KMS-11 (cell line): ENCODE measurements around the gene ACER1.
A peak's percentile ranks its signal among the peaks of the same experiment; 100 is the strongest.
"Not testable (repeated sequence)": the region's sequence is repeated elsewhere in the genome, so short reads cannot be mapped to it uniquely, and the experiment has no call there.

Experiments used
- H2AFZ ChIP-seq: fragments of 200-600 bp; sonication (generic); 2 replicates; pipeline ENCODE4 v1.6.1; 2016; ENCODE audit warnings: antibody characterized with exemption, mixed run types, low read depth
- H3K27ac ChIP-seq: fragments of 200-600 bp; sonication (generic); 2 replicates; pipeline ENCODE4 v1.6.1; 2016; ENCODE audit warnings: mild to moderate bottlenecking, mixed run types
- H3K27me3 ChIP-seq: fragments of 200-600 bp; sonication (generic); 2 replicates; pipeline ENCODE4 v1.6.1; 2017; ENCODE audit warnings: mild to moderate bottlenecking, low read depth, mixed run types, moderate library complexity; ENCODE audit not compliant: insufficient read depth
- H3K36me3 ChIP-seq: fragments of 200-600 bp; sonication (generic); 2 replicates; pipeline ENCODE4 v1.6.1; 2017; ENCODE audit warnings: mild to moderate bottlenecking, mixed run types; ENCODE audit not compliant: insufficient read depth
- H3K4me1 ChIP-seq: fragments of 200-600 bp; sonication (generic); 2 replicates; pipeline ENCODE4 v1.6.1; 2016; ENCODE audit warnings: mild to moderate bottlenecking, low read depth, mixed run types; ENCODE audit not compliant: poor library complexity, severe bottlenecking
- H3K4me2 ChIP-seq: fragments of 200-600 bp; sonication (generic); 2 replicates; pipeline ENCODE4 v1.7.0; 2016; ENCODE audit warnings: mild to moderate bottlenecking, mixed run types
- H3K4me3 ChIP-seq: fragments of 200-600 bp; sonication (generic); IDR thresholded peaks from 2 replicates; pipeline ENCODE4 v1.6.1; 2017; ENCODE audit warnings: low read depth, low read length, mixed read lengths; ENCODE audit not compliant: insufficient read depth
- H3K79me2 ChIP-seq: fragments of 200-600 bp; sonication (generic); 2 replicates; pipeline ENCODE4 v1.6.1; 2016; ENCODE audit warnings: low read depth, mixed run types; ENCODE audit not compliant: insufficient read depth
- H3K9ac ChIP-seq: fragments of 200-600 bp; sonication (generic); 2 replicates; pipeline ENCODE4 v1.6.1; 2016; ENCODE audit warnings: mild to moderate bottlenecking, mixed run types
- H4K20me1 ChIP-seq: fragments of 200-600 bp; sonication (generic); 2 replicates; pipeline ENCODE4 v1.6.1; 2016; ENCODE audit warnings: mild to moderate bottlenecking, mixed run types; ENCODE audit not compliant: insufficient read depth
- CTCF ChIP-seq: fragments of 200-600 bp; sonication (generic); conservative IDR thresholded peaks from 2 replicates; pipeline ENCODE4 v1.6.1; 2017; ENCODE audit warnings: low read depth, mild to moderate bottlenecking, antibody characterized with exemption, low read length, moderate library complexity, mixed read lengths

Gene ACER1

GRCh38 chr19:6372594-6373095, 39.2 kb upstream of the ACER1 start, which contains the start of gene ALKBH7:
TSS of gene ALKBH7 (plus strand) at chr19:6372794. CDS start at chr19:6372821, 27 bp downstream.
- H3K4me1 ChIP-seq, result peaks cover 5% of the 10 kb centered on the region
- H3K79me2 ChIP-seq, result no peaks in the 10 kb centered on the region
- H2AFZ ChIP-seq, result peak within 1 kb of the TSS; percentile 64; the same call in 1 of the 2 replicates
- H3K9ac ChIP-seq, result peak within 1 kb of the TSS; percentile 42; the same call in 1 of the 2 replicates
- TF ChIP-seq CTCF, result no peak
- no peaks in the 10 kb centered on the region for H4K20me1 ChIP-seq
- H3K27ac ChIP-seq, result peak within 1 kb of the TSS; percentile 67
- peaks cover 4% of the 10 kb centered on the region; the same call in 1 of the 2 replicates for H3K36me3 ChIP-seq
- no peaks in the 10 kb centered on the region for H3K27me3 ChIP-seq
- peak within 1 kb of the TSS; percentile 36 for H3K4me2 ChIP-seq
- no peak within 1 kb of the TSS for H3K4me3 ChIP-seq

GRCh38 chr19:6364353-6364752, 30.9 kb upstream of the ACER1 start:
- Histone ChIP-seq H3K79me2 (peaks cover 20% of the 10 kb centered on the region; the same call in 1 of the 2 replicates), H3K4me3 (no peak overlapping the region), H2AFZ (no peak overlapping the region), H3K27me3 (peaks cover 3% of the 10 kb centered on the region; the same call in 1 of the 2 replicates), H3K4me2 (no peak overlapping the region), H3K4me1 (peaks cover 12% of the 10 kb centered on the region), H3K27ac (no peak overlapping the region), H3K9ac (no peak overlapping the region), H4K20me1 (no peaks in the 10 kb centered on the region), H3K36me3 (peaks cover 4% of the 10 kb centered on the region; the same call in 1 of the 2 replicates)
- no peak for TF ChIP-seq CTCF

- Histone ChIP-seq H3K27me3 (peaks cover 6% of the 10 kb centered on the region; the same call in 1 of the 2 replicates), H3K36me3 (no peaks in the 10 kb centered on the region), H3K4me3 (no peak overlapping the region), H3K9ac (peak overlapping the region; percentile 82), H3K27ac (peak overlapping the region; percentile 36; the same call in 1 of the 2 replicates), H3K4me2 (peak overlapping the region; percentile 94), H2AFZ (peak overlapping the region; percentile 77), H3K79me2 (peaks cover 20% of the 10 kb centered on the region; the same call in 1 of the 2 replicates), H3K4me1 (peaks cover 12% of the 10 kb centered on the region), H4K20me1 (no peaks in the 10 kb centered on the region)
- TF ChIP-seq CTCF, result no peak
Observed at GRCh38 chr19:6362351-6362801, 29.0 kb upstream of the ACER1 start.

- peaks cover 12% of the 10 kb centered on the region for H3K4me1 ChIP-seq
- no peaks in the 10 kb centered on the region for H4K20me1 ChIP-seq
- peak overlapping the region; percentile 36; the same call in 1 of the 2 replicates for H3K27ac ChIP-seq
- no peaks in the 10 kb centered on the region for H3K36me3 ChIP-seq
- H3K79me2 ChIP-seq, result peaks cover 20% of the 10 kb centered on the region; the same call in 1 of the 2 replicates
- peaks cover 6% of the 10 kb centered on the region; the same call in 1 of the 2 replicates for H3K27me3 ChIP-seq
- H3K4me2 ChIP-seq, result peak overlapping the region; percentile 94
- peak overlapping the region; percentile 82 for H3K9ac ChIP-seq
- no peak overlapping the region for H3K4me3 ChIP-seq
- H2AFZ ChIP-seq, result peak overlapping the region; percentile 77
- TF ChIP-seq CTCF, result no peak
Observed at GRCh38 chr19:6362027-6362350, 28.6 kb upstream of the ACER1 start.

GRCh38 chr19:6360857-6361216, 27.4 kb upstream of the ACER1 start:
- H3K4me3 ChIP-seq, H3K36me3 ChIP-seq, H4K20me1 ChIP-seq, H3K27me3 ChIP-seq, H3K27ac ChIP-seq: not testable (repeated sequence)
- peak overlapping the region; percentile 82; the same call in 1 of the 2 replicates for H3K9ac ChIP-seq
- peak overlapping the region; percentile 2; the same call in 1 of the 2 replicates for H3K4me2 ChIP-seq
- H3K79me2 ChIP-seq, result peaks cover 20% of the 10 kb centered on the region; the same call in 1 of the 2 replicates
- H3K4me1 ChIP-seq, result peaks cover 12% of the 10 kb centered on the region
- H2AFZ ChIP-seq, result peak overlapping the region; percentile 77

GRCh38 chr19:6360445-6360844, 27.0 kb upstream of the ACER1 start:
- not testable (repeated sequence) for H3K4me3 ChIP-seq

More at GRCh38 chr19:6360445-6360844, 27.0 kb upstream of the ACER1 start:
- Histone ChIP-seq H3K79me2 (peaks cover 20% of the 10 kb centered on the region; the same call in 1 of the 2 replicates), H2AFZ (peak overlapping the region; percentile 77; the same call in 1 of the 2 replicates), H3K4me1 (peaks cover 12% of the 10 kb centered on the region)
- not testable (repeated sequence) for H3K27me3 ChIP-seq, H4K20me1 ChIP-seq, H3K27ac ChIP-seq, H3K4me2 ChIP-seq, H3K36me3 ChIP-seq, H3K9ac ChIP-seq
